Stimulated activated CD4-positive, alpha-beta T cell treated with anti-CD3 and anti-CD28 coated beads, TNF-alpha, amount 100 ng/mL, for 48 hours (primary cell): ENCODE results near the gene CTNNA3.
"Not testable (repeated sequence)": the region's sequence is repeated elsewhere in the genome, so short reads cannot be mapped to it uniquely, and the experiment has no call there.

Source experiments
- DNase-seq, 3 donors: peaks; one replicate each; pipeline ENCODE4 v3.0.0-alpha.2; 2020; ENCODE audit warnings: low read depth in 3 of 3

Gene CTNNA3

DNA sequence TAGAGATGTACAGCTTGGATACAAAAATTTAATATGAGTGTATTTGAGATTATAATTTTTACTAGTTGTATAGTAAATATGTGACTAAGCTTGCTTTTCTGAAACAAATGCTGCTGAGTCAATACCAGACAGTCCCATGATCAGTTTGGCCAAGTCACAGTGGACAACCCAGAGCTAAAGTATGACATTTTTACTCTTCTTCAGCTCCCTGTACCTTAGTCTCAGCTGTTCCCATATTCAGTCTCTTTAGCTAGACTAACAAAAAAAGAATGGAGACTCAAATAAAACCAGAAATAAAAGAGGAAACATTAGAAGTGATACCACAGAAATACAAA lies 189.3 kb downstream of the CTNNA3 start:
- DNase-seq, result no peak

- DNase-seq, result no peak
These were observed 189.8 kb downstream of the CTNNA3 start for GRCh38 chr10:67506083-67506756.

DNA sequence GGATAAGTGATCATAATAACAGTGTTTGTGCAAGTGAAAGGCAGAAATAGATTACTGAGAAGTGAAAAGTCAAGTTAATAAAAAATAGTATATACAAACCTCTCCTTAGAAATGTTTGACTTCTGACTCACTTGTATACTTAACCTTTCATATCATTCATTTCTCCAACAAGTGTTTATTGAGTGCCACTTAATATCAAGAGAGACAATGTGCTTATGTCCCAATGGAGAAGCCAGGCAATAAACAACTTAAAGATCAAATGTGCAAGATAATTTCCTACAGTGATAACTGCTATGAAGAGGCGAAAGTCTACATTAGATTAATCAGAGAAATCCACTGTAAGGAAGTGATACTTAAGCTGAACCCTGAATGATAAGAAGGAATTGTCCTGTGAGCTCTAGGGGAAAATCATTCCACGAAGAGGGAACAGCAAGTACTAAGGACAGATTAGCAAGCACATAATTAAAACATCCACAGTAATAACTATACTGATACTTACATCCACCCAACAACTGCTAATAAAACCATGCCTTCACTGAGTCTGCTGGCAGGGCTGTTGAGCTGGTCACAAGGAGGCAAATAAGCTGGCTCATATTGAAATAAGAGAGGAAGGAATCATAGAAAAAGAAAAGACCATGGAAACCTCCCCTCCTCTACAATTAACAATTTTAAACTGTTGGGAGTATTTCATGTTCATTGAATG lies 203.5 kb downstream of the CTNNA3 start:
- DNase-seq, result no peak

GRCh38 chr10:67487906-67488619 lies 207.9 kb downstream of the CTNNA3 start:
- DNase-seq, result no peak

DNA sequence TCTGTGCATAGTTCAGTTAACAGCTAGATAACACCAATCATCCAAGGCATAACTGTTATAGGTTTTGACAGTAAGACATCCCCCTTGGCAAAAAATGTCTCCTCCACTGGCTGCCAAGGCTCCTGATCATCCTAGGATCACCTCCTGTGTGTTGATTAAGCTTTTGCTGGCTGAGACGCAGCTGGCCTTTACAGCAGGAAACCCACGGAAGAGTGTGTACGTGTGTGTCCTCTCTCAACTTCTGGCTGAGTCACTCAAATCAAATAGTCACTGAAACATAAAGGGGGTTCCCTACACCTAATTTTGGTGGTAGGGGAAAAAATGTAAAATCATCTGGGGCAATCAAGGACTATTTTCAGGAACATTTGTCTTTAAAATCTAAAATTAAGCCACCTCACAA lies 208.8 kb downstream of the CTNNA3 start:
- DNase-seq, result no peak

- DNase-seq, result no peak
These were observed 218.1 kb downstream of the CTNNA3 start for GRCh38 chr10:67477868-67478267.

DNA sequence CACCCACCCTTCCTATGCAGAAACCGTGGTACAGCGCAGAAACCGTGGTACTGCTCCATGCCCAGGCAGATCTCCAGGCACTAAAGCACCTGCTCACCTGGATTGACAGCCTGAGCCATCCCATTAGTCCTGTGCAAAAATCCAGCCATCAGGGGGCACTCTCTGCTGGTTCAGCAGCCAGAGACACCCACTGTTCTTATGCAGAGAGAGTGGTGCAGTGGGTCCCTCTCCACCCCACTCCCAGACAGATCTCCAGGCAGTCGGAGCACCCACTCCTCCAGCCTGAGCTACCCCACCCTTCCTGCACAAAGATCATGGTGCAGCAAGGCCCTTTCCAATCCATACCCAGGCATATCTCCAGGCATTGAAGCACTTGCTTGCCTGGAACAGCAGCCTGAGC lies 219.8 kb downstream of the CTNNA3 start:
- no peak for DNase-seq

- DNase-seq, result no peak
These were observed 222.0 kb downstream of the CTNNA3 start for GRCh38 chr10:67473850-67474633.

DNA sequence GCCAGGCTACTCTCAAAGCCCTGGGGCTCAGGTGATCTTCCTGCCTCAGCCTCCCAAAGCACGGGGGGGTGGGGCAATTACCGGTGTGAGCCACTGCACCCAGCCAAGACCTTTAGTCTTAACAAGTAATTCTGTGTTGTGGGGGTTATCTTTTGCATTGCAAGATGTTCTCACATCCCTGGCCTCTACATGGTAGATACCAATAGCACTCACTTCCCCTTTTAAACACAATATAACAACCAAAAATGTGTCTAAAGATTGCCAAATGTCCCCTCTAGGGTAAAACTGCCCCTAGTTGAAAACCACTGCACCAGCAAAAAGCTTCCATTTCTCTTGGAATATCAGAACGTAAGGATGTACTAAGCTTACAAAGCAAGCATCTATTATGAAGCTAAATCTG lies 225.0 kb downstream of the CTNNA3 start:
- DNase-seq, result no peak

DNA sequence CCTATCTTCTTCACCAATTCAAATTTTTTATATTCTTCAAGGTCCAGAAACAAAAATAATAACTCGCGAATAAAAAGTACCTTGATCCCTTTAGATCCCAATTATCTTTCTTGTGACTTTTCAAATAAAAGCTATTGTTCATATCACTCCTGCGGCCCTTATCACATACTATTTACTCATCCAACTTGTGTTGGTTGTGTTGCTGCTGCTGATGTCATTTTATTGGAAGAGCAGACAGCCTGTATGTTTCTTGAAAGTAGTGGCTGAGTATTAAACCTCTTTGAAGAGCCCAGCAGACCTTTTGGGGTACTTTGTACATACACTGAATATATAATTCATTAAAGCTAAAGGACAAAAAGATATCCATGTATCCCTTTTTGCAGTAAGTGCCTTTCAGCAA lies 231.7 kb downstream of the CTNNA3 start:
- no peak for DNase-seq

GRCh38 chr10:67452892-67453291 lies 243.1 kb downstream of the CTNNA3 start:
- no peak for DNase-seq

DNA sequence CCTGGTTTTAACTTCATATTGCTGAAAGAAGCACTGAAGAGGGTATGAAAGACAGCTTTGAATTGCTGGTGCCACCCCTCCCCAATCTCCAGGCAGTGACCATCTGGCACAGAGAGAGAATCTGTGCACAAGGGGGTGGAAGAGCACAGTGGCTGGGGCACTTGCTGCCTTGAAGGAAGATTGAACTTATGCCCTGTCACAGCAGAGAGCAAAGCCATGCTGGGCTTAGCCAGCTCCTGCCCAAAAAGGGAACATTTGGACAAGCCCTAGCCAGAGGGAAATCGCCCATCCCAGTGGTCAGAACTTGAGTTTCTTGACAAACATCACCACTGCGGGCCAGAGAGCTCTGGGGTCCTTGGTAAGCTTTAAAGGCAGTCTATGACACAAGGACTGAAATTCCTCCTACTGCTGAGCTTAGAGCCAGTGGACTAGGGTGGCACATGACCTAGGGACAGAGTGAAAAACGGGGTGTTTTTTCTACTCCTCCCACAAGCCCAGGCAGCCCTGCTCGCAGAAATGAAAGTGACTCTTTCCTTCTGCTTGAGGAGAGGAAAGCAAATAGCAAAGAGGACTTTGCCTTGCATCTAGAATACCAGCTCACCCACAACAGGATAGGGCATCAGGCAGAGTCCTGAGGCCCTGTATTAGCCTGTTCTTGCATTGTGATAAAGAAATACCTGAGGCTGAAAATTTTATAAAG lies 257.2 kb downstream of the CTNNA3 start:
- DNase-seq, result no peak

DNA sequence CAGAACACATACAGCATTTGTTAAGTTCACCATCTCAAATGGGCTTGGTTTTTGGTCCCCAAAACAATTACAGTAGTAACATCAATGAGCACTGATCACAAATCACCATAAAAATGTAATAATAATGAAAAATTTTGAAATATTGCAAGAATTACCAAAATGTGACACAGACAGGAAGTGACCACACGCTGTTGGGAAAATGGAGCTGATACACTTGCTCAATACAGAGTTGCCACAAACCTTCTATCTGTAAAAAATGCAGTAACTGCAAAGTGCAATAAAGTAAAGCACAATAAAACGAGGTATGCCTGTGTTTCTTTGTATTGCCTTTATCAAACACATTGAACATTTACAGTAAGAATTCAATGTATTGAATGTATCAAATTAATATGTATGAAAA lies 262.7 kb downstream of the CTNNA3 start:
- DNase-seq, result no peak

GRCh38 chr10:67402620-67403019 lies 293.4 kb downstream of the CTNNA3 start:
- DNase-seq, result no peak

DNA sequence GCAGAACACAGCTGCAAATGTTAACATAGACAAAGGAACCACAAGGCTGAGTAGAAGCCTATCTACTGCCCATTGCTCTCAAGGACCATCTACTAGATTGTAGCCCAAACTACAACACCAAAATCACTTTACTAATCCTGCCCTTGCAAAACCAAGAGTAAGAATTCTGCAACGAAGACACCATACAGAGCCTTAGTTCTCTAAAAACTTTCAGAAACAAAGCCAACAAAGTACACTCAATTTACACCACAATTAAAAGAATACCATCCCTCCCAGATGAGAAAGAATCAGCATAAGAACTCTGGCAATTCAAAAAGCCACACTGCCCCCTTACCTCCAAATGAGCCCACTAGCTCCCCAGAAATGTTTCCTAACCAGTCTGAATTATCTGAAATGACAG lies 294.3 kb downstream of the CTNNA3 start:
- no peak for DNase-seq

GRCh38 chr10:67386841-67387533 lies 309.0 kb downstream of the CTNNA3 start:
- DNase-seq, result not testable (repeated sequence)

- no peak for DNase-seq
These were observed 309.7 kb downstream of the CTNNA3 start for GRCh38 chr10:67386260-67386659.

DNA sequence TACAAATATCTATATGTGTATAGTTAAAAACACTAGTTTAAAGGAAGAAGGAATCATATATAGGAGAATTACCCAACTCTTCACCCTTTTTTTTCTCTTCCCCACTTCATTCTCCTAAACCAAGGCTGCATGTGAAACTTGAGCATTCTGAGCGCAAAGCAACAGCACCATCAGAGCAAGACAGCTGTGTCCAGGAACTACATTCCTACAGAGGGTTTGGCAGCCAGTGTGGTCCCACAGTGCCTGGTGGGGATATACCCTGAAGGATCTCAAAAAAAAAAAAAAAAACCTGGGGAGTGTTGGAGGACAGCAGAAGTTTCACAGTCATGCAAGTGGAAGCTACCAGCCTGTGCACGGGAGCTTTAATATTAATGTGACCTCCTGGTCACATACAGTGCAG lies 310.4 kb downstream of the CTNNA3 start:
- DNase-seq, result no peak

- DNase-seq, result no peak
These were observed 310.9 kb downstream of the CTNNA3 start for GRCh38 chr10:67385089-67385488.

GRCh38 chr10:67331121-67331910 lies 364.7 kb downstream of the CTNNA3 start:
- no peak for DNase-seq
